Right cardiac atrium (tissue), 5 donors: Measurements from ENCODE around the gene HYLS1. TPM values are rescaled to one million over a fixed set of nuclear protein-coding genes. Genes with fewer than 3 reads are reported as not detected.

Source experiments
- ATAC-seq, 2 donors: fragments of 200-7000 bp; cut with Tn5 transposase; one replicate each; pipeline versions ENCODE4 v1.8.0 to v1.9.1; 2020; ENCODE audit warnings: moderate library complexity in 2 of 2, mild to moderate bottlenecking in 1 of 2
- DNase-seq, 3 donors: peaks; one replicate each; pipeline ENCODE4 v3.0.0-alpha.2; 2020
- H3K27ac ChIP-seq: one replicate; pipeline ENCODE4 v1.5.1; 2013; ENCODE audit warnings: mild to moderate bottlenecking, low read length, control low read depth, moderate library complexity
- H3K27me3 ChIP-seq: one replicate; pipeline ENCODE4 v1.6.1; 2013; ENCODE audit not compliant: control insufficient read depth, insufficient read depth
- H3K4me1 ChIP-seq: one replicate; pipeline ENCODE4 v1.6.1; 2013; ENCODE audit warnings: low read length; ENCODE audit not compliant: control insufficient read depth, insufficient read depth
- H3K4me3 ChIP-seq: one replicate; pipeline ENCODE4 v1.5.1; 2013; ENCODE audit warnings: low read length, control low read depth
- H3K9me3 ChIP-seq: one replicate; pipeline ENCODE4 v1.6.1; 2013; ENCODE audit warnings: low read length; ENCODE audit not compliant: control insufficient read depth
- whole genome bisulfite sequencing: extraction: QIAGEN DNeasy Blood & Tissue Kit; methylation state at CpG from one replicate; pipeline ENCODE4 v1.1.7; 2013; 5-methylcytosine and 5-hydroxymethylcytosine counted together
- intact Hi-C, 4 donors: fragments of 100-400 bp; cut with DNase I; formaldehyde crosslinking; loops; one replicate each; pipeline versions ENCODE4 v1.11.0 to v1.14.0; 2022 to 2023
- polyA plus RNA-seq: library from polyadenylated mRNA; stranded (reverse); fragments of 200-250 nt; gene quantifications from one replicate; pipeline ENCODE4 v1.2.3, GENCODE V29; 2013
- total RNA-seq, 4 donors: library from RNA; stranded (reverse); fragmentation: NEBNext Ultra II Directional; extraction: Animal tissue kit (Norgen Biotek cat#: 25700); gene quantifications; one replicate each; pipeline ENCODE4 v1.2.1, GENCODE V29; 2021
- donor health status: healthy with polysubstance abuse.
- donor health status: DM: no; HTN: yes; CAD: no.
- donor health status: DM: no; HTN: no; CAD: no.
- donor health status: DM: no; HTN: yes; CAD: no; lungs with severe emphysema.
- donor health status: DM: yes; HTN: yes; CAD: no.

Gene HYLS1
- total and polyA plus RNA-seq, 5 donors, result 4.3 to 7.2 (median 5.1) TPM

DNA sequence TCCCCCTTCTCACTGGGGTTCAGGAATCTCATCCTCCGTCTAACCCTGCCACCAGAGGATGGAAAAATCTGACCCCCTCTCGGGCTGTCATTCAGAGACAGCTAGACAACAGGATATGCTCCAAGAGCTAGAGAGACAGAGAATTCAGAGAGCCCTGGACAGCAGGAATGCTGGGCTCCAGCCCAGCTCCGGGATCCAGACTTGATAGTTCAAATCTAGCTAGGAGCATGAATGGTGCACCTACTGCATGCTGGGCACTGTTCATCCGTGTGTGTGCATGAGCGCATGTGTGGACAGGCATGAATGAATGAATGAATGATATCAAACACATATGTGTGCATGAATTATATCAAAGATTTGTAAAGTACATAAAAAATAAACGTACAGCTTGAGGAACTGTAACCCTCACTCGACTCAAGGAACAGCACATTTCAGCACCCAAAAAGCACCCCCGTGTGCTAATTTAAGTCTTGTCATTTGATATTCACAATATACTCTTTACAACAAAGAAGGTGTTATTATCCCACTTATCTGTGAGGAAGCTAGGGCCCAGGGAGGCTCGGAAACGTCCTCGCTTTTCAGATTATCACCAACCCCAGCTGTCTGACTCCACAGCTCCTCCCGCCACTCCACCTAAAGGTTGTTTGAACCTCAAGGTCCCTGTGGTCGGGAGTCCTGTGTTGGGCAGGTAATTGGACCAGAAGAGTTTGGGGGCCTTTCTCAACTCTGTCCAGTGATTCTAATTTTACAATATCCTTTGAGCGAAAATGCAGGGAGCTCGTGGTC is 57.7 kb downstream of the HYLS1 start:
- intact Hi-C loops, result loop anchor here in 2 of 4 donors (10.0 kb wide), 2 partner anchors 90 to 240 kb away; no protein-coding TSS in a partner anchor
- DNase-seq (no peak), ATAC-seq (no peak)
- H3K4me3 ChIP-seq, result no peak overlapping the region
- no peaks in the 10 kb centered on the region for H3K9me3 ChIP-seq
- H3K4me1 ChIP-seq, result no peaks in the 10 kb centered on the region
- H3K27me3 ChIP-seq, result no peaks in the 10 kb centered on the region
- WGBS, result 70% methylated on average over 15 of the region's 15 CpGs
- no peak overlapping the region for H3K27ac ChIP-seq

GRCh38 chr11:125945797-125946520 is 58.5 kb downstream of the HYLS1 start, which contains the start of gene VSIG10L2:
VSIG10L2 (plus strand) TSS chr11:125946044; CDS start chr11:125946056, 12 bp downstream.
- Histone ChIP-seq H3K9me3 (no peaks in the 10 kb centered on the region), H3K4me3 (no peak within 1 kb of the TSS), H3K27ac (no peak within 1 kb of the TSS), H3K4me1 (peaks cover 1% of the 10 kb centered on the region), H3K27me3 (no peaks in the 10 kb centered on the region)
- WGBS, result 87% methylated on average over 8 of the region's 8 CpGs
- intact Hi-C loops, result loop anchor here in 2 of 4 donors (10.0 kb wide), 2 partner anchors 89 to 239 kb away; no protein-coding TSS in a partner anchor
- ATAC-seq, result no peak
- no peak for DNase-seq

- intact Hi-C loops, result loop anchor here in 2 of 4 donors (10.0 kb wide), 2 partner anchors 88 to 238 kb away; no protein-coding TSS in a partner anchor
- H3K9me3 ChIP-seq, result no peaks in the 10 kb centered on the region
- ATAC-seq (no peak), DNase-seq (peak in 1 of 3 donors; percentile 37)
- no peaks in the 10 kb centered on the region for H3K27me3 ChIP-seq
- peaks cover 6% of the 10 kb centered on the region for H3K4me1 ChIP-seq
- WGBS, result 93% methylated on average over 14 of the region's 14 CpGs
- no peak overlapping the region for H3K27ac ChIP-seq
- H3K4me3 ChIP-seq, result no peak overlapping the region
Observed at GRCh38 chr11:125946712-125947418, 59.4 kb downstream of the HYLS1 start.

- Histone ChIP-seq H3K9me3 (no peaks in the 10 kb centered on the region), H3K27ac (no peak overlapping the region), H3K27me3 (no peaks in the 10 kb centered on the region), H3K4me3 (no peak overlapping the region), H3K4me1 (peaks cover 6% of the 10 kb centered on the region)
- intact Hi-C loops, result loop anchor here in 2 of 4 donors (10.0 kb wide), 2 partner anchors 87 to 237 kb away; no protein-coding TSS in a partner anchor
- WGBS, result 91% methylated on average over 24 of the region's 24 CpGs
- ATAC-seq (no peak), DNase-seq (no peak)
Observed at GRCh38 chr11:125947419-125948277, 60.2 kb downstream of the HYLS1 start.

- no peaks in the 10 kb centered on the region for H3K27me3 ChIP-seq
- 88% methylated on average over 23 of the region's 23 CpGs for WGBS
- H3K4me3 ChIP-seq, result no peak overlapping the region
- intact Hi-C loops, result loop anchor here in 2 of 4 donors (10.0 kb wide), 2 partner anchors 86 to 236 kb away; no protein-coding TSS in a partner anchor
- H3K4me1 ChIP-seq, result peaks cover 6% of the 10 kb centered on the region
- ATAC-seq, result no peak
- H3K27ac ChIP-seq, result no peak overlapping the region
- no peaks in the 10 kb centered on the region for H3K9me3 ChIP-seq
- DNase-seq, result no peak
Observed at GRCh38 chr11:125948278-125949051, 61.0 kb downstream of the HYLS1 start.

GRCh38 chr11:125949271-125950177 is 62.1 kb downstream of the HYLS1 start:
- intact Hi-C loops, result loop anchor here in 2 of 4 donors (10.0 kb wide), 2 partner anchors 85 to 235 kb away; no protein-coding TSS in a partner anchor
- DNase-seq, result no peak
- WGBS, result 92% methylated on average over 22 of the region's 22 CpGs

DNA sequence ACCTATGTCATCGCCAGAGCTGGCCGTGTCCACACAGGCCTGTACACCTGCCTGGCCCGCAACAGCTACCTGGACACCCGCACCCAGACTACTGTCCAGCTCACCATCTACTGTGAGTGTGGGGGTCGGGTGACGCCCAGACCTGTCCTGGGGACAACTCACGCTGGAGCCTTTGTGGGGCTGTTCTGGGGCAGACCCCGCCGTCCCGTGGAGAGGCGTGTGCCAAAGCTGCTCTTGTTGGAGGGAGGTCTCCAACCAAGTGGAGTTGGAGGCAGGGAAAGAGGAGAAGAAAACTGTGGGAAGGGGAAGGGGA is 62.7 kb downstream of the HYLS1 start:
- no peaks in the 10 kb centered on the region for H3K27me3 ChIP-seq
- no peaks in the 10 kb centered on the region for H3K9me3 ChIP-seq
- H3K27ac ChIP-seq, result no peak overlapping the region
- H3K4me3 ChIP-seq, result no peak overlapping the region
- peaks cover 6% of the 10 kb centered on the region for H3K4me1 ChIP-seq
- WGBS, result 94% methylated on average over 11 of the region's 11 CpGs
- DNase-seq (no peak), ATAC-seq (no peak)
- intact Hi-C loops, result no loop called here

More at GRCh38 chr11:125949271-125950177, 62.1 kb downstream of the HYLS1 start:
- H3K4me1 ChIP-seq, result peaks cover 6% of the 10 kb centered on the region
- no peak overlapping the region for H3K27ac ChIP-seq
- H3K4me3 ChIP-seq, result no peak overlapping the region
- ATAC-seq, result no peak
- H3K9me3 ChIP-seq, result no peaks in the 10 kb centered on the region
- H3K27me3 ChIP-seq, result no peaks in the 10 kb centered on the region
